ENCODE results near the gene UBXN7.

DNA sequence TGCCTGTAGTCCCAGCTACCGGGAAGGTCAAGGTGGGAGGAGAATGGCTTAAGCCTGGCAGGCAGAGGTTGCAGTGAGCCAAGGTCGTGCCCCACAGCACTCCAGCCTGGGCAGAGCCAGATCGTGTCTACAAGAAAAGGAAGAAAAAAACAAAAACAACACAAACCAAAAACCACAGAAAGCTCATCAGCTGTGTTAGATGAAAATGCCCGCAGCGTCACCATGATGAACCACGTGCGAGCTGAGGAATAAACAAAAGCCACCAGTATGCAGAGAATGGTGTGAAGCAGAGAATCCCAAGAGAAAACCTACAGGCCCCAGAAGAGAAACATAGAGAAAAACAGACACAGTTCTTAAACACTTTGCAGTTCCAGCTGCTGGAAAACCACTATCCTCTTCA is 74.3 kb downstream of the UBXN7 start:
- no peak for TF ChIP-seq POLR2A (IDR thresholded peaks at IDR 0.05; ENCODE audit: extremely low read depth, insufficient read length)
- TF ChIP-seq, protein P1, sequence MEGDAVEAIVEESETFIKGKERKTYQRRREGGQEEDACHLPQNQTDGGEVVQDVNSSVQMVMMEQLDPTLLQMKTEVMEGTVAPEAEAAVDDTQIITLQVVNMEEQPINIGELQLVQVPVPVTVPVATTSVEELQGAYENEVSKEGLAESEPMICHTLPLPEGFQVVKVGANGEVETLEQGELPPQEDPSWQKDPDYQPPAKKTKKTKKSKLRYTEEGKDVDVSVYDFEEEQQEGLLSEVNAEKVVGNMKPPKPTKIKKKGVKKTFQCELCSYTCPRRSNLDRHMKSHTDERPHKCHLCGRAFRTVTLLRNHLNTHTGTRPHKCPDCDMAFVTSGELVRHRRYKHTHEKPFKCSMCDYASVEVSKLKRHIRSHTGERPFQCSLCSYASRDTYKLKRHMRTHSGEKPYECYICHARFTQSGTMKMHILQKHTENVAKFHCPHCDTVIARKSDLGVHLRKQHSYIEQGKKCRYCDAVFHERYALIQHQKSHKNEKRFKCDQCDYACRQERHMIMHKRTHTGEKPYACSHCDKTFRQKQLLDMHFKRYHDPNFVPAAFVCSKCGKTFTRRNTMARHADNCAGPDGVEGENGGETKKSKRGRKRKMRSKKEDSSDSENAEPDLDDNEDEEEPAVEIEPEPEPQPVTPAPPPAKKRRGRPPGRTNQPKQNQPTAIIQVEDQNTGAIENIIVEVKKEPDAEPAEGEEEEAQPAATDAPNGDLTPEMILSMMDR (IDR thresholded peaks at IDR 0.05; ENCODE audit: low read depth, low read length): no peak
